Erythroblast (primary cell): ENCODE data around the gene NUAK1.

Source experiments
- DNase-seq, 2 experiments: peaks; one replicate each; lab custom pipeline; 2025; lab: John Stamatoyannopoulos, UW
- GATA1 ChIP-seq: IDR thresholded peaks from 2 replicates; pipeline ENCODE4 v1.6.1; 2011; ENCODE audit warnings: low read depth, mild to moderate bottlenecking, control low read depth, low read length, moderate library complexity
- POLR2A ChIP-seq: IDR thresholded peaks from 2 replicates; pipeline ENCODE4 v1.6.1; 2011; ENCODE audit warnings: mild to moderate bottlenecking, low read length

Gene NUAK1

GRCh38 chr12:106141452-106141851 lies 2.7 kb upstream of the NUAK1 start:
- DNase-seq = no peak
- no peak for TF ChIP-seq GATA1
- no peak for TF ChIP-seq POLR2A

GRCh38 chr12:106141003-106141402 lies 2.2 kb upstream of the NUAK1 start:
- TF ChIP-seq POLR2A (no peak), GATA1 (no peak)
- no peak for DNase-seq

- no peak for DNase-seq
- TF ChIP-seq POLR2A (no peak), GATA1 (no peak)
These were observed 1.7 kb upstream of the NUAK1 start for GRCh38 chr12:106140223-106140986.

GRCh38 chr12:106139422-106140171 lies 843 bp upstream of the NUAK1 start:
- no peak for DNase-seq

GRCh38 chr12:106138357-106138632 lies 459 bp downstream of the NUAK1 start:
- no peak for TF ChIP-seq POLR2A
- TF ChIP-seq GATA1 = no peak

More at GRCh38 chr12:106139422-106140171, 843 bp upstream of the NUAK1 start:
- TF ChIP-seq GATA1 (no peak), POLR2A (no peak)

GRCh38 chr12:106137530-106138356 lies 1.0 kb downstream of the NUAK1 start:
- no peak for DNase-seq
- TF ChIP-seq GATA1 (no peak), POLR2A (no peak)

More at GRCh38 chr12:106138357-106138632, 459 bp downstream of the NUAK1 start:
- no peak for DNase-seq

GRCh38 chr12:106136263-106136662 lies 2.5 kb downstream of the NUAK1 start:
- DNase-seq = peak; percentile 53 to 76
- no peak for TF ChIP-seq GATA1
- TF ChIP-seq POLR2A = no peak

- DNase-seq = no peak
- no peak for TF ChIP-seq GATA1
- no peak for TF ChIP-seq POLR2A
These were observed 3.0 kb downstream of the NUAK1 start for GRCh38 chr12:106135781-106136180.

GRCh38 chr12:106135075-106135474 lies 3.7 kb downstream of the NUAK1 start:
- TF ChIP-seq GATA1 = no peak
- TF ChIP-seq POLR2A = no peak
- no peak for DNase-seq

- DNase-seq = no peak
These were observed 4.3 kb downstream of the NUAK1 start for GRCh38 chr12:106134294-106134949.

GRCh38 chr12:106133136-106134087 lies 5.3 kb downstream of the NUAK1 start:
- no peak for DNase-seq
- TF ChIP-seq GATA1 = no peak
- TF ChIP-seq POLR2A = no peak

More at GRCh38 chr12:106134294-106134949, 4.3 kb downstream of the NUAK1 start:
- TF ChIP-seq GATA1 = no peak
- TF ChIP-seq POLR2A = no peak
